PFSK-1 (cell line): ENCODE measurements around the gene DDX56.

Source experiments
- FOXP2 ChIP-seq: optimal IDR thresholded peaks from 2 replicates; pipeline ENCODE3; 2011; ENCODE audit warnings: borderline replicate concordance, control low read depth, inconsistent platforms; ENCODE audit not compliant: insufficient read depth; ENCODE audit errors: extremely low read length, extremely low read depth
- POLR2AphosphoS5 ChIP-seq: IDR thresholded peaks from 2 replicates; pipeline ENCODE4 v1.6.1; 2012; ENCODE audit warnings: low read depth, mild to moderate bottlenecking, control low read depth, low read length, moderate library complexity
- REST ChIP-seq, 2 experiments: IDR thresholded peaks; 2 replicates each; pipeline versions ENCODE4 v1.6.1 to v1.8.0; 2011 to 2012; ENCODE audit warnings: low read depth in 2 of 2, low read length in 2 of 2, control low read depth in 1 of 2, inconsistent platforms in 1 of 2, mild to moderate bottlenecking in 1 of 2, moderate library complexity in 1 of 2; ENCODE audit not compliant: insufficient read depth in 1 of 2
- SIN3A ChIP-seq: IDR thresholded peaks from 2 replicates; pipeline ENCODE4 v1.6.1; 2012; ENCODE audit warnings: mild to moderate bottlenecking, low read length, moderate library complexity, borderline replicate concordance; ENCODE audit not compliant: insufficient read depth
- TAF1 ChIP-seq: IDR thresholded peaks from 2 replicates; pipeline ENCODE4 v1.6.1; 2012; ENCODE audit warnings: low read length, control low read depth, borderline replicate concordance; ENCODE audit not compliant: insufficient read depth

DNA sequence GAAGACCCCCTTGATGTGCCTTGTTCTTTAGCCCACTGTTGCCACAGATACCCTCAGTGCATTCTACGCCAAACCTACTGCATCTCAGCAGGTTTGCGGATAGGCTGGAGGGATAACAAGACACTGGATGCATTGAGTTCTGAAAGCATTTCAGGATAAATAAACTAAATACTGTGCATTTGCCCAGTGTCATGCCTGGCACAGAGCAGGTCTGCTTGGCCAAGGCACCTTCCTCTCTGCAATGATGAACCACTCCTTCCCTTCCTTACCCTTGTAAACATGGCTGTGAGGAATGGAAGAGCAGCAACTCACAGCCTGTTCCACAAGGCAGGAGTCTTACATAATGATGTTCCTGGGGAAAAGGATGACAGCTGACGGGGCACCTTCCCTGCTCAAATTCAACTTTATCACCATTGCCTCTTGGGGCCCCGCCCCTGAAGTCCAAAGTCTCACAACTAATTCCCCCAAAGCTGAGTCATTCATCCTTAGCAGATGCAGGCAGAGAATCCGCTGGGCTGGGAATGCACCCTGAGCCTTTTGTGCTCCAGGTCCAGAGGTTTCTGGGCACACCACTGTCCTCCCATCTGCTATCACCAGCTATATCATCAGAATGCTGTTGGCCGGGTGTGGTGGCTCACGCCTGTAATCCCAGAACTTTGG lies 11.6 kb downstream of the DDX56 start:
- no peak for TF ChIP-seq TAF1
- TF ChIP-seq POLR2AphosphoS5 = no peak
- TF ChIP-seq REST (IDR thresholded peaks at IDR 0.05; ENCODE audit: insufficient read depth in 1 of 2, low read depth in 2 of 2, low read length in 2 of 2) = no peak
- no peak for TF ChIP-seq FOXP2
- TF ChIP-seq SIN3A = no peak
